SK-N-MC (cell line): ENCODE data around the gene TMOD1.

Experiments
- EZH2 ChIP-seq: fragments of 200-600 bp; sonication (generic); IDR thresholded peaks from one replicate; pipeline ENCODE4 v1.6.1; 2017; ENCODE audit warnings: antibody characterized with exemption
- POLR2AphosphoS5 ChIP-seq: IDR thresholded peaks from 2 replicates; pipeline ENCODE4 v1.6.1; 2012; ENCODE audit warnings: mild to moderate bottlenecking, low read depth, low read length, borderline replicate concordance

GRCh38 chr9:97560851-97561250 lies 59.4 kb downstream of the TMOD1 start:
- TF ChIP-seq POLR2AphosphoS5 (no peak), EZH2 (no peak)
